ENCODE measurements around the gene MLLT6.

MLLT6 gene

DNA sequence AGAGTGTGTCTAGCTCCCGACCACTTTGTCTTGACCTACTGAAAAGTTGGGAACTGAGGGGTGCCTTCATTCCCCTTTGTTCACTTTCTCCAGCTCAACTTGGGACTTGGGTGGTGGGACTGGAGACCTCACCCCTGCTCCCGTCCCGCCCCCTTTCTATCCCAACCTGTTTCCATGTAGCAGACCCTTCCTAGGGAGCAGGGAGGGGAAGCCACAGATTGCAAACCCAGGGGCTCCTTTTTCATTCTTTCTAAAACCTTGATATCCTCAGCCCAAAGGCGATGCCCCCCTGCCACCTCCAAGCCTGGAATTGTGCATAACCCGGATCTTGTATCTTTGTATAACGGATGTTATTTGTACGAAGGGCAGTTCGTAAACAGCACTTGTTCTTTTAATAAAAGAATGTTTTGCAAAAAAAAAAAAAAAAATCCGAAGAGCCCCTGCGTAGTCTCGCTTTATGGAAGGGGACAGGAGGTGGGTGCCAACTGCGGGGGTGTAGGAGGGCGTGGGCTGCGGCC is 24.4 kb downstream of the MLLT6 start:
- DNase-seq = no peak

DNA sequence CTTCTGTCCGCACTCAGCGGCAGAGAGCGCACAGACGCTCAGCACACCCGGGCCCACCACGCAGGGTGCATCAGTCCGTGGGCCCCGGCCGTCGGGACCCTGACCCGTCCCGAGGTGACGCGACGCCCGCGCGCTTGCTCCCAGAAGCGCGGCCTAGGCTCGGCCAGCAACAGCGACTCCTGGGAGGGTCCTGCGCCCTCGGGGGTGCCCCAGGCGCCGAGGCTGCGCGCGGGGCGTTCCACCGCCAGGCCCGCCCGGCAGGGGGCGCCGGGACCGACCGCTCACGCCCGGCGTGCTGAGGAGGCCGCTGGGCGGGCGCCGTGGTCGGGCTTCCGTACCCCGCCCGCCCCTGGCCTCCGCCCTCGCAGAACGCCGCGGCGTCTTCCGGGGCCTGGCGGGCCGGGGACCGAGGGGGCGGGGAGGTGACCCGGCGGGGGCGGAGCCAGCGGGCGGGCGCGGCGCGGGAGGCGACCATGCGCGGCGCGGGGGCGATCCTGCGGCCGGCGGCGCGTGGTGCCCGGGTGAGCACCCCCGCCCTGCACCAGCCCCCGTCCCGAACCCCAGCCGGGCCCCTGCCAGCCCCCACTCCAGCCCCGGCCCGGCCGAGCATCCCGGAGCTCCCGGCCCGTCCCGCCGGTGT is 24.9 kb downstream of the MLLT6 start, which contains the start of gene CISD3:
Gene CISD3 (plus strand): TSS at position 456 of the 640 bp plus-strand sequence. CDS start 18 bp downstream, at position 474.
- peak; percentile 95 for DNase-seq

DNA sequence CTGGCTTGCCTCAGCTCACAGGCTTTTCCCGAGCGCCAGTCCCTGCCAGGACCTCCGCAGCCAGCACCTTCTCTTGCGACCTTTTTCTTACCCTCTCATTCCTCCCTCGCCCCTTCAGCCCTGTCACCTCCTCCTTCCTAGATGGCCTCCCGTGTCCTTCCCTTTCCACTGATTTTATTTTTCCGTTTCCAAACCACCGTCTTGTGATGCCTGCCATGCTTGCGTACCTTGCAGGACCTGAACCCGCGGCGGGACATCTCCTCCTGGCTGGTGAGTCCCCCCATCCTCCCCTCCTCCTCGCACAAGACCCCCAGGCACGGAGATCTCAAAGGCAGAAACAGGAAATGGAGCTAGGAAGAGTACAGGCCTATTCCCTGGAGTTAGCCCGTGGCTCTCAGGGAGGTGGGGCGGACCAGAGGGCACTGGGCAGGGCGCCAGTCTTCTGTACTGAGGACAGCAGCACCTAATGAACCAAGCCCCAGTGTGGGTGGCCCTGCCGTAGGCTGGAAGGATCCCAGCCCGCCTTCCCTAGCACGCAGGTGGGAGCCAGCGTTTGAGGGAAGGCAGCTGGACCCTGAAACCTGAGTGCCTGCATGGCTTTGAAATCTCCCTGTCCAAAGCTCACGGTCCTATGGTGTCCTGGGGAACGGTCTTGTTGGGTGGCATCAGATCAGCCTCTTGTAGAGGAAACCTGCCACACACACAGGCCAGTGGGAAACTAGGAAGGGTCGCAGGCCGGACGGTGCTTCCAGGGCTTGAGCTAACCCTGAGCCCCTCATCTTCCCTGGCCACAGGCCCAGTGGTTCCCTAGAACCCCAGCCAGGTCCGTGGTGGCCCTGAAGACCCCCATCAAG is 25.7 kb downstream of the MLLT6 start:
- DNase-seq = peak; percentile 72

DNA sequence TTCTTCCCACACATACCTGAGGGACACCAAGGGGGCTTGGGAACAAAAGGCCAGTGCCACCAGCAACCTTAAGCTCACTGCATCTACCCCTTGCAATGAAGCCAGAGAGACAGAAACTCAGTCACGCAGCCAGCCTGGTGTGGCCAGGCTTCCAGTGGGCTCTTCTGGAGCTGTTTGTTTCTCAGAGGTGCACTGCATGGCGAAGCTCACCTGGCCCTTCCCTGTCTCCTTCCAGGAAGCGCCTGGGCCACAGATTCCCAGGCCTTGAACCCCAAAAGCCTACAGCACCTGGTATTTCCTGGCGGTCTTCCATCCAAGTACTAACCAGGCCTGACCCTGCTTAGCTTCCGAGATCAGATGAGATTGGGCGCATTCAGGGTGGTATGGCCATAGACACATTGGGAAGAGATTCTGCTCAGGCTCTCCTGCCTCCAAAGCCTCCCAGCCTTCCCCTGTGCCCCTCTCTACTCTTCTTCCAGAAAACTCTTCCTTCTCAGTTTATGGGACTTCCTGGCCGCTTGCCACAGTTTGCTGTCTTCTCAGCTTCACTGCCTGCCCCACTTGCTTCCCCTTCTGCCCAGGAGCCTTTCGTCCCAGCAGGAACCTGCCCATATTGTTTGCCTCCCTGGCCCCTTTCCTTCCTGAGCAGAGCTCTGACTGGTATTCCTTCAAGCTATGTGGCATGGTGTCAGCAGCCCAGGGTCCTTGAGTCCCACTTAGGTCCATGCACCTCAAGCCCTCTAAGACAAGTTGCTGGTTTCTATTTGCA is 26.6 kb downstream of the MLLT6 start:
- no peak for DNase-seq

DNA sequence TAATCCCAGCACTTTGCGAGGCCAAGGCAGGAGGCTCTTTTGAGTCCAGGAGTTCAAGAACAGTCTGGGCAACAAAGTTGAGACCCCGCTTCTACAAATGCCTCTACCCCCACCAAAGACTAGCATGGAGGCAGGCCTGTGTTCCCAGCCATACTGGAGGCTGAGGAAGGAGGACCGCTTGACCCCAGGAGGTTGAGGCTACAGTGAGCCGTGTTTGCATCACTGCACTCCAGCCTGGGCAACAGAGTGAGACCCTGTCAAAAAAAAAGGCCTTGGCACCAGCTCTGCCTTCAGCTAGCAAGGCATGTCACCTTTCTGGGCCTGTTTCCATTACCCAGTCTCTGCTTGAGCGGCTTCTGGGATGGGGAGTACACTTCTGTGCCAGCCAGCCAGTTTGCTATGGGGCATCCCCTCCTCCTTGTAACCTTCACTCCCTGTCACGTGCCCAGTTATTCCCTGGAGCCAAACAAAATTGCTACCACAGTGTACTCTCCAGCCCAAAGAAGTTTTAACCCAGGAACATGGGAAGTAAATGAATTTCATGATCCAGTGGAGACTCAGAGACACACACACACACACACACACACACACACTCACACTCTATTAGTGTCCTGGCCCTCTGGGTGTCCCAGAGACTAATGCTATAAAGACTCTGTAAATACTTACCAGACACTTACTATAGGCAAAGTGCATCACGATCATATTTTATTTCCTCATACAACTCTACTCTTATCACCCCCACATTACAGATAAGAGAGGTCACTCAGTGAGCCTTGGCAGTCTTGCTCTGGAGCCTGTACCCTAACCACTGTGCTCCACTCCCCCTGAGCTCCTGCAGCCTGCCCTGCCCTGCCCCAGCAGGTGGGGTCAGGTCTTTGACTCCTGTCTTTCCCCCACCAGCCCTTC is 27.6 kb downstream of the MLLT6 start:
- DNase-seq = no peak

DNA sequence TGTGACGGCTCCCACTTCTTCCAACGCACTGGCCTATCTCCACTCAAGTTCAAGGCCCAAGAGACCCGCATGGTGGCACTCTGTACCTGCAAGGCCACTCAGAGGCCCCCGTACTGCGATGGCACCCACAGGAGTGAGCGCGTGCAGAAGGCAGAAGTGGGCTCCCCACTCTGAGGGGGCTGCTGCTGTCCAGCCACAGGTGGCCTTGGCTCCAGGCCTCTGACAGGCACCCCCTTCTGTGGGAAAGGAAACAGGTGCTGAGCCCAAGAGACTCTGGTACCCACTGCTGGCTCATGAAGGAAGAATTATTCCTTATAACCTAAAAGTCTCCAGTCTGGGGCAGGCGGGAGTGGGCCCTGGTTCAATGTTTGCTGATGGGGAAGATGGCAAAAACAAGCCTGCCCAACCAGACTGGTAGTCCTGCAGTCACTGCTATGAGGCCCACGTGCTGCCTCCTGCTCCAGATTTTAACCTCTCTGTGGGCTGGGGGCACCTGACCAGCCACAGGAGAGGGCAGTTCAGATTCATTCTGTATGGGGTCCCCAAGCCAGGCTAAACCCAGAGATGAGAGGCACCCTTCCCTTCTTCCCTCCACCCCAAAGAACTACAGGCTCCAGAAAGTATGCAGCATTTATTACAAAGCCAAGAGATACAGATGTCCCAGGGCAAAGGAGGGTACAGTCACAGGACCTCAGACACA is 28.4 kb downstream of the MLLT6 start:
- DNase-seq = no peak

DNA sequence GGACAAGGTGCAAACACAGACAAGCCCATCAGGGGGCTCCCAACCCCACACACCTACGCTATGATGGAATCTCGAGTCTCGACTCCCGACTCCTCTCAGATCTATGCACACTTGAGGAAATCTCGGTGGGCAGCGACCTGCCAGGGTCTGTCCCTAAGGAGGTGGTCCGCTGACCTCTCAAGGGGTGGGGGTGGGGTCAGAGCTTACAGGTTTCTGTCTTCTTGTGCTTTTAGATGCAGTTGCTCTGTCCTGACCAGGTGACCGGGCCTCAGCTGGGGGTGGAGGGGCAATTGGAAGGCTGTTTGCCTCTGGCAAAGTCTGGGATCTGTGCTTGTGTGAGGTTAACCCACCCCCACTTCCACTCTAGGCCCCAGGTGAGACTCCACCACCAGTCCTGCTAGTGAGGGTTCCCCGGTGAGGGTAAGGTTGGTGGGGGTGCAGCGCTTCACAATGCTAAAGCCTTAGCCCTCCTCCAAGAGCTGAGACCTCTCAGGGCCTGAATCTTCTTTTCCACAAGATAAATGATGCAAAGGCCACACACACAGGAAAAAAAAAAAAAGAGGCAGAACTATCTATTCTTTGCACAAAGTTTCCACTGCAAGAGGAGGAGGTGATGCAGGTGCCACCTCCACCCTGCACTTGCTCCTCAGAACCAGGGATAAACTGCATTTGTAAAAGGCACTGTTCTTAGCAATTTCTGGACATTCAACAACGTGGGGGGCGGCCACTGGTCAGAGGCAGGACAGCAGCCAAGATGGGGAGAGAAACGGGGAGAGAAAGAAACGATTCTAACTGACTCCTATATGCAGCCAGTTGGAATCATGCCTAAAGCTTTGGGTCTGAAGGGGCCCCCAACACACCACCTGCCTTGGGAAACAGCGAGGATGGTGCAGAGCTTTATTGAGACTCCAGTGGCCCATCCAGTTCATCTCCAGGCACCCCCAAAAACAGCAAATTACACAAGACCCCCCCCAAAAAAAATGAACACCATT is 29.2 kb downstream of the MLLT6 start:
- no peak for DNase-seq

DNA sequence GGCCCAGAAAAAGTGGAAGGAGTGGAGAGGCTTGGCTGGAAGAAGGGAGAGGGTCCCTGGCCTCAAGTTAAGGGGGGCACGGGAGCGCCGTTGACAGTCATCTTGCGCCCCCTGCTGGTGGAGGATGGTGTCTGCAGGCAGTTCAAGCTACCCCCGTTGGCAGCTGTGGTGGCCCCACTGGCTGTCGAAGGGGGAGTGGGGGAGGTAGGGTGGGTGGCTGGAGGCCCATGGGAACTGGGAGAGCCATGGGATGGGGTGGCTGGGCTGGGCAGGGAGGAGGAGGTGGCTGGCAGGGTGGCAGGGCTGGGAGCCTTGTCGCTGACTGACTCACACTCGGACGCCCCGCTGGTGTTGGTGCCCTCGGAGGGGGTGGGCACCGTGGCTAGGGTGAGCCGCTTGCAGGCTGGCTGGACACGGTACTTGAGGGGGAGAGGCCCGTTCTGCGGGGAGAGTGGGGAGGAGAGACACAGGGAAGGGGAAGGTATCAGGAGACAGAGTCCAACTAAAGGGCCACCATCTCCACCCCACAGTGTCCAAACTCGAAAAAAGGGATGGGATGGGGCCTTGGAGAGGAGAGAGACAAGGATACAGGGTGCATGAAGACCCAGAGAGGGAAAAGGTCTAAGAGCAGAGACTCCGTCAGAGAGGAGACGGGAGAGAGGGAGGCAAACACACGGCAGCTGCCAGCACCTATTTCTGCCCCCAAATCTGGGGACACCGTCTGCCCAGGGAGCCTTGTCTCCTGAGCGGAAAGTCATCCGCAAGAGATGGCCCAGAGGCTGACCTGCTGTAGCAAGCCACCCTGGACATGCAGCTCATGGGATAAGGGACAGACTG is 30.3 kb downstream of the MLLT6 start:
- DNase-seq = peak; percentile 92

DNA sequence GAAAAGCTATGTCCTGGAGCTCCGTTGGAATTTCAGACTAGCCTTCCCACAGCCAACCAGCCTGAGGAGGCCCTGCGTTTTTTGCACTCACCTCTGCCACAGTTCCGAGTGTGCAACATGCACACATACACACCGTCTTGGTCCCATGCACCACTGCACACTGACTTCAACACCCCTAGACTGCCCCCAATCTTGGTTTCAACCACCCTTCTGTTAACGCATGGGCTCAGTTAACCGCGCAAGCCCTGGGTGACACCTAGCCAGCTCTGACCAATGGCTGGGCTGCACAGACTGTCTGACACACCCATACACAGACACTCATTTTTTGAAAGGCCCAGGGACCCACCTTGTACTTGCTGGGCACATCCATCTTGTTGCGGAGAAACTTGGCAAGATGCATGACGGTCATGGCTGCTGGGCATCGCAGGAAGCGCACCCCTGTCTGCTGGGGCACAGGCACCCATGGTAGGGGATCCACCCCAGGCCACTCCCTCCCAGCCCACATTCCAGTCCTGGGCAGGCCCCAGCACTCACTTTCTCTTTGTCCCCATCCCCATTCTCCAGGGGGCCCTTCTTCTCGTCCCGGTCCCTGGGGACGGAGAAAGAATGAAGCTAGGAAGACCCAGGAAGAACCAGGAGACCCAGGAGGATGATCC is 33.1 kb downstream of the MLLT6 start:
- DNase-seq = no peak

DNA sequence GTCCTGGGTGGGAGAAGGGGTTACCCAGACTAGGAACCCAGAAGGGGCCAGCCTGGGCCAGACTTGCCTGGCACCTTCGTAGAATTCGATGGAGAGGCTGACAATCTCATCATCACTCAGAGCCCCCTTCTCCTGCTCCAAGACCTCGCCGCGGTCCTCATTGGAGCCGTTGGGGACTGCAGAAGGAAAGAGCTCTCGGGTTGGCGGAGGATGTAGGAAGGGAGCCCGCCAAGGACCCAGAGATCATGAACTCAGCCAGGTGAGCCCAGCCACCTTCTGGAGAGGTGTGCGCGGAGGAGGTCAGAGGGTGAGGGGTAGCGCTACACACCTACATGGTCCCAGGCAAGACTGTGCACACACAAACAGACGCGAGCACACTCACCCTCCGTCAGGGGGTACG is 33.6 kb downstream of the MLLT6 start:
- no peak for DNase-seq

DNA sequence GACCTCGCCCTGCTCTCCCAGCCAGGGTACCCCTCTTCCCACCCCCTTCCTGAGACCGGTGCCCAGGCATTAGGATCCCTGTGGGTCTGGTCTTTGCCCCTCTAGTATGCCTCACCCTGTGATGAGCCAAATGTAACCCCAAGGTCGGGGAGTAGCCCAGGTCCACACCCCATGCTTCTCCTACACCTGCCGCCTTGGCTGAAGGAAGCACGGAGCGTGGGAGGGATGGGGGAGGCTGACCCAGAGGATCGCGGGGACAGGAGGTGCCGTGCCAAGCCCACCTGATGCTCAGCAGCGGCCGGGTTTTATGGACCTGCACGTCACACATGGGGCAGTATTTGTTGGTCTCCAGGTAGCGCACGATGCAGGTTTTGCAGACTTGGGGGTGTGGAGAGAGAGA is 34.2 kb downstream of the MLLT6 start:
- no peak for DNase-seq

DNA sequence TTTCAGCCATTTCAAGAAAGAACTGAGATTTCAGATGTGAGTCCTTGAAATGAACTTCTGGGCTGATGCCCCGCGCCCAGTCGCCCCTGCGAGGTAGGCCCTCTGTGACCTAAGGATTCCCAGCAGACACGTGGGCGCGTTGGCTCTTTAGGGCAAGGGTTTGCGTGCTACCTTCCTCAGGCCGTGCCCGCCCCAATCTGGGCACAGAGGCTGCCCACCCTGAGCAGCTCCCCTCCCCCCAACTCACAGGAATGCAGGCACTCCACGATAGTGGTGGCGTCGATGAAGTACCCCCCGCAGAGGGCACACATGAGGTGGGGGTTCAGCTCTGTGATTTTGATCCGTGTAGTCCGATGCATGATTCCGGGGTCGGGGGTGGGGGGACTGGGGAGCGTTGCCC is 35.0 kb downstream of the MLLT6 start:
- DNase-seq = no peak

DNA sequence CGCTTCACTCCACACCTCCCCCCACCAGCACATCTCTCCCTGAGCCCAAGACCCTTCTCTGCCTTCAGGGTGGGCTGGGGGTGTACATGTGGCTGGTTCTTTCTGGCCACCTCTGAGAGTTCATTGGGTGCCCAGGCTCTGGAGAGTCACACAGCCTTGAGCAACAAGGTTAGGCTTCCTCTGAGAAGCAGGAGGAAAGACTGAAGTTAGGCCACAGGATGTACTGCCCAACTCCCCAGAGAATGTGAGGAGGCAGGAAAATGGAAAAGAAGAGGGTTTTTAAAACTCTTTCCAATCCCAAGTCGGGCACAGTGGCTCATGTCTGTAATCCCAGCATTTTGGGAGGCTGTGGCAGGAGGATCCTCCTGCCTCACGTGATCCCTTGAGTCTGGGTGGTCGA is 35.7 kb downstream of the MLLT6 start:
- no peak for DNase-seq

DNA sequence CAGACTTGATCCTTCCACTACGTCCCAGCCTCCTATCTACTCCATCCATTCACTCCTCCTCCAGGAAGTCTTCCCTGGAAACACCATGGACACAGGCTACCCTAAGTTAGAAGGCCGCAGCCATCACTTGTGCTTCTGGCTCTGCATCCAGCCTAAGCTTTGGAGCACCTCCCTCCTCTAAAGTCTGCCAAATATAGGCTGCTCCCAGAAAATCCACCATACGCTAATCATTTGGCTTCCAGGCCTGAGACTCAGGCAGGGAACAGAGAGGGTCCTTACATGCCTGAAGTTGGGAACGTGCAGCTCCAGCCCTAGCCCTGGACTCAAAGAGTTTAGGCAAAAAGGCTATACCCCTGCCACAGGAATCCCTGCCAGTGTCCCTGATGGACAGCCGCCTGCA is 36.4 kb downstream of the MLLT6 start:
- no peak for DNase-seq

DNA sequence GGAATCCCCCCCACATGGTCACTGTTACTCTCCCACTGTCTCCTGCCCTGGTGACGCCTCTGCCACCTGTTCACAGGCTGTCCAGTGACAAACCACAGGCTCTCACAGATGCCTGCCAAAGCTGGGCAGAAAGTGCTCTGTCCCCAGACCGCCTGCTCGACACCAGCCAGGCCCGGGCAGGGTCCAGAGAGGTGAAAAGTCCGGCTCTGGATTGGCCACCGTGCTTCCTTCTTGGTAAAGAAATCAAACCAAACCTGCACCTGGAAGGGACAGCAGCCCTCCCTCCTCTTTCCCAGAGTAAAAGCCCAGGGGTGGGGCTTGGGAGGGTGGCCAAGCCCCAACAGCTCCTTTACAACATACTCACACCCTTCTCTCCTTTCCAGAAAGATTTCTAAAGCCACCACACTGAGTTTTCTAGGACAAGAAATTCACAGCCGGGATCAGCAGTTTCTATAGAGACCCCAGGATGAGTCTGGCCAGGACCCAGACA is 36.9 kb downstream of the MLLT6 start:
- no peak for DNase-seq

DNA sequence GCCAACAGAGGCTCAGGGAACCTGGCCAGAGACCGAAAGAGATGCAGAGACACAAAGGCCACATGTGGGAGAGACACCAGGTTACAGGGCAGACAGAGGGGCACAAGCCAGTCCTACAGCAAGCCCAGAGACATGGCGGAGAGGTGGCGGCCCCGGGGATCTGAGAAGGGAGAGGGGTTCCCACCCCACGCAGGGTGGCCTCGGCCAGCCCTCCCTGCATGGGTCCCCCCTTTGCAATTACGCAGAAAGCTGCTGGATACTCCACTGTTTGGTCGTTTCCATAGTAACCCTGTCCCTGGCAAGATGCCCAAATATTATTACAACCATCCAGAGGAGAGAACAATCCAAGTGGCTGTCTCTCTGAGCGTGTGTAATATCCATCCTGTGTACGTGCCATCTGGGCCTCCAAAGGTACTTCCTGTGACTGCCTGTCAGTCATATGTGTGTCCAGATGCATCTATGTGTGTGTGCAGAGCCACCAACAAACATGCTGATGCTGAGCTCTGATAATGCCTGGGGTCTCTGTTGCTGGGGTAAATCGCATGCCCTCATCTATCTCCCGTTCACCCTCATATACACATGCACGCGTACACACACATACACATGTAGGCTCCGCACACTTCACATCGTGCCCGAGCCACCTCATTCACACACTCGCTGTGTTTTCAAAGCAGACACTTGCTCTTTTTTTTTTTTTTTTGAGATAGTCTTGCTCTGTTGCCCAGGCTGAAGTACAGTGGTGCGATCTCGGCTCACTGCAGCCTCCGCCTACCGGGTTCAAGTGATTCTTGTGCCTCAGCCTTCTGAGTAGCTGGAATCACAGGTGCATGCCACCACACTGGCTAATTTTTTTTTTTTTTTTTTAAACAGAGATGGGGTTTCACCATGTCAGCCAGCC is 37.6 kb downstream of the MLLT6 start:
- no peak for DNase-seq

DNA sequence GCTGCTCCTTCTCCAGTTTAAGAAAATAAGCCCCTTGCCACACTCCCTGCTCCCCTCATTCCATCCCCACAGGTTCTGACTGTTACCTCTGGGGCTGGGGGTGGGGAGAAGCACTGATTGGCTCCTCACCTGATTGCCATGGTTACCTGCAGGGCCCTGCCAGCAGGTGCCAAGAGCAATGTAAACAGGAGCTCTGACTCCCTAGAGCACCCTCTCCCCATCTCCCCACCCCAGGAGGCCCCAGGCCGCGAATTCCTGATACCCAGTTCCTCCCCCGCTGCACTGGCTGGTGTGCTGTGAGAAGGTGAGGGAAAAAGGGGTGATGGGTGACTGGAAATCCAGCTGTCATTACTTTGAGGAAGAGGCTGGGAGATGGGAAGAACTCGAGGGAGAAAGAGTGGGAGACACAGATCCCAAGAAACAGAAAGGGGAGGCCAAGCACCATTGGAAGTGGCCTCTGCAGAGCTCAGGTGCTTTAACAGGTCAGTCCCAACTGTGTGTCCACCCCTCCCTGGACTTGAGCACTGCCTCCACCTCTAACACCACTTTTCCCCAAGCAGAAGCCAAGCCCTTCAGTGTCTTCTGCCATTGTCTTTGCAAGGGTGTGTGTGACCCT is 38.6 kb downstream of the MLLT6 start:
- DNase-seq = no peak
